Measurements from ENCODE around the gene ELK3. TPM values are rescaled to one million over a fixed set of nuclear protein-coding genes. Genes with fewer than 3 reads are reported as not detected.
A peak's percentile ranks its signal among the peaks of the same experiment; 100 is the strongest.

Gene ELK3
- total and polyA plus RNA-seq, 9 of the 15 experiments (the other 6 are each of a cell fraction or from before 2014, with no cell fraction given): 1.5 to 5.5 (median 2.9) TPM

DNA sequence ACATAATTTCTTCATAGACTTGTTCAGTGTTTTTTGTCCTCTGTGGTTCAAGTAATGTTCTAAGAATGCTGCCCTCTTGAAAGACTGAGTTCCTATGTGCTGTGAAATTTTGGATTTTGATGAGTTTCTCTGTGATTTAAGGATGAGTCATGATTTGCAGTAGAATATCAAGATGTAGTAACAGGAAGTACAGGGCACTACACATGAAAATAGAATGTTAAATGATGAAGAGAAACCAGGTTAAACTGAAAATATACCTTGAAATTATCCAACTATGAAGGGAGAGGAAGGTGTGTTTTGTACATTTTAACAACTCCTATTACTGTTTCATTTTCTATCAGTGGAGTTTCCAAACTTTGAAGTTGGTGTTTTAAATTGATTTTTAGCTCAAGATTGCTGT is 4.8 kb downstream of the ELK3 start (continued):
- TF ChIP-seq, protein P1, sequence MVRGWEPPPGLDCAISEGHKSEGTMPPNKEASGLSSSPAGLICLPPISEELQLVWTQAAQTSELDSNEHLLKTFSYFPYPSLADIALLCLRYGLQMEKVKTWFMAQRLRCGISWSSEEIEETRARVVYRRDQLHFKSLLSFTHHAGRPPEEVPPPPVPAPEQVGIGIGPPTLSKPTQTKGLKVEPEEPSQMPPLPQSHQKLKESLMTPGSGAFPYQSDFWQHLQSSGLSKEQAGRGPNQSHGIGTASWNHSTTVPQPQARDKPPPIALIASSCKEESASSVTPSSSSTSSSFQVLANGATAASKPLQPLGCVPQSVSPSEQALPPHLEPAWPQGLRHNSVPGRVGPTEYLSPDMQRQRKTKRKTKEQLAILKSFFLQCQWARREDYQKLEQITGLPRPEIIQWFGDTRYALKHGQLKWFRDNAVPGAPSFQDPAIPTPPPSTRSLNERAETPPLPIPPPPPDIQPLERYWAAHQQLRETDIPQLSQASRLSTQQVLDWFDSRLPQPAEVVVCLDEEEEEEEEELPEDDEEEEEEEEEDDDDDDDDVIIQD (CRISPR knock-in tag; IDR thresholded peaks at IDR 0.05): no peak
- TF ChIP-seq ZNF408 (CRISPR knock-in tag; IDR thresholded peaks at IDR 0.05; ENCODE audit: low read depth) (no peak), FOSL1 (tag; conservative IDR thresholded peaks at IDR 0.05) (peak; percentile 84), ARNT (IDR thresholded peaks at IDR 0.05) (no peak), TAL1 (IDR thresholded peaks at IDR 0.05) (no peak), CC2D1A (IDR thresholded peaks at IDR 0.05) (no peak), RBM25 (IDR thresholded peaks at IDR 0.05; ENCODE audit: low read depth, low read length, severe bottlenecking) (no peak), POLR2AphosphoS2 (IDR thresholded peaks at IDR 0.05; ENCODE audit: low read length) (no peak), ZNF668 (CRISPR knock-in tag; IDR thresholded peaks at IDR 0.05) (no peak), ZNF175 (CRISPR knock-in tag; IDR thresholded peaks at IDR 0.05; ENCODE audit: low read depth) (no peak), MAFG (tag; conservative IDR thresholded peaks at IDR 0.05) (0 out of 2 replicates have a peak, but pooled peaks have one; percentile 5)
- TF ChIP-seq, protein P2, sequence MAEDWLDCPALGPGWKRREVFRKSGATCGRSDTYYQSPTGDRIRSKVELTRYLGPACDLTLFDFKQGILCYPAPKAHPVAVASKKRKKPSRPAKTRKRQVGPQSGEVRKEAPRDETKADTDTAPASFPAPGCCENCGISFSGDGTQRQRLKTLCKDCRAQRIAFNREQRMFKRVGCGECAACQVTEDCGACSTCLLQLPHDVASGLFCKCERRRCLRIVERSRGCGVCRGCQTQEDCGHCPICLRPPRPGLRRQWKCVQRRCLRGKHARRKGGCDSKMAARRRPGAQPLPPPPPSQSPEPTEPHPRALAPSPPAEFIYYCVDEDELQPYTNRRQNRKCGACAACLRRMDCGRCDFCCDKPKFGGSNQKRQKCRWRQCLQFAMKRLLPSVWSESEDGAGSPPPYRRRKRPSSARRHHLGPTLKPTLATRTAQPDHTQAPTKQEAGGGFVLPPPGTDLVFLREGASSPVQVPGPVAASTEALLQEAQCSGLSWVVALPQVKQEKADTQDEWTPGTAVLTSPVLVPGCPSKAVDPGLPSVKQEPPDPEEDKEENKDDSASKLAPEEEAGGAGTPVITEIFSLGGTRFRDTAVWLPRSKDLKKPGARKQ (CRISPR knock-in tag; IDR thresholded peaks at IDR 0.05): no peak
- TF ChIP-seq, protein P3, sequence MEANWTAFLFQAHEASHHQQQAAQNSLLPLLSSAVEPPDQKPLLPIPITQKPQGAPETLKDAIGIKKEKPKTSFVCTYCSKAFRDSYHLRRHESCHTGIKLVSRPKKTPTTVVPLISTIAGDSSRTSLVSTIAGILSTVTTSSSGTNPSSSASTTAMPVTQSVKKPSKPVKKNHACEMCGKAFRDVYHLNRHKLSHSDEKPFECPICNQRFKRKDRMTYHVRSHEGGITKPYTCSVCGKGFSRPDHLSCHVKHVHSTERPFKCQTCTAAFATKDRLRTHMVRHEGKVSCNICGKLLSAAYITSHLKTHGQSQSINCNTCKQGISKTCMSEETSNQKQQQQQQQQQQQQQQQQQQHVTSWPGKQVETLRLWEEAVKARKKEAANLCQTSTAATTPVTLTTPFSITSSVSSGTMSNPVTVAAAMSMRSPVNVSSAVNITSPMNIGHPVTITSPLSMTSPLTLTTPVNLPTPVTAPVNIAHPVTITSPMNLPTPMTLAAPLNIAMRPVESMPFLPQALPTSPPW (CRISPR knock-in tag; IDR thresholded peaks at IDR 0.05): no peak
- TF ChIP-seq, protein P4, sequence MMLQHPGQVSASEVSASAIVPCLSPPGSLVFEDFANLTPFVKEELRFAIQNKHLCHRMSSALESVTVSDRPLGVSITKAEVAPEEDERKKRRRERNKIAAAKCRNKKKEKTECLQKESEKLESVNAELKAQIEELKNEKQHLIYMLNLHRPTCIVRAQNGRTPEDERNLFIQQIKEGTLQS (IDR thresholded peaks at IDR 0.05): peak; percentile 78
- TF ChIP-seq, protein P4 (CRISPR knock-in tag; conservative IDR thresholded peaks at IDR 0.05): no peak
- TF ChIP-seq, protein P5, sequence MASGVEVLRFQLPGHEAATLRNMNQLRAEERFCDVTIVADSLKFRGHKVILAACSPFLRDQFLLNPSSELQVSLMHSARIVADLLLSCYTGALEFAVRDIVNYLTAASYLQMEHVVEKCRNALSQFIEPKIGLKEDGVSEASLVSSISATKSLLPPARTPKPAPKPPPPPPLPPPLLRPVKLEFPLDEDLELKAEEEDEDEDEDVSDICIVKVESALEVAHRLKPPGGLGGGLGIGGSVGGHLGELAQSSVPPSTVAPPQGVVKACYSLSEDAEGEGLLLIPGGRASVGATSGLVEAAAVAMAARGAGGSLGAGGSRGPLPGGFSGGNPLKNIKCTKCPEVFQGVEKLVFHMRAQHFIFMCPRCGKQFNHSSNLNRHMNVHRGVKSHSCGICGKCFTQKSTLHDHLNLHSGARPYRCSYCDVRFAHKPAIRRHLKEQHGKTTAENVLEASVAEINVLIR (CRISPR knock-in tag; IDR thresholded peaks at IDR 0.05): no peak
- TF ChIP-seq, protein P6, sequence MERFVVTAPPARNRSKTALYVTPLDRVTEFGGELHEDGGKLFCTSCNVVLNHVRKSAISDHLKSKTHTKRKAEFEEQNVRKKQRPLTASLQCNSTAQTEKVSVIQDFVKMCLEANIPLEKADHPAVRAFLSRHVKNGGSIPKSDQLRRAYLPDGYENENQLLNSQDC (CRISPR knock-in tag; IDR thresholded peaks at IDR 0.05): no peak
- TF ChIP-seq, protein P7, sequence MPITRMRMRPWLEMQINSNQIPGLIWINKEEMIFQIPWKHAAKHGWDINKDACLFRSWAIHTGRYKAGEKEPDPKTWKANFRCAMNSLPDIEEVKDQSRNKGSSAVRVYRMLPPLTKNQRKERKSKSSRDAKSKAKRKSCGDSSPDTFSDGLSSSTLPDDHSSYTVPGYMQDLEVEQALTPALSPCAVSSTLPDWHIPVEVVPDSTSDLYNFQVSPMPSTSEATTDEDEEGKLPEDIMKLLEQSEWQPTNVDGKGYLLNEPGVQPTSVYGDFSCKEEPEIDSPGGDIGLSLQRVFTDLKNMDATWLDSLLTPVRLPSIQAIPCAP (CRISPR knock-in tag; IDR thresholded peaks at IDR 0.05; ENCODE audit: borderline replicate concordance): no peak
